Measurements from ENCODE around the gene GCNT1.
"Not testable (repeated sequence)": the region's sequence is repeated elsewhere in the genome, so short reads cannot be mapped to it uniquely, and the experiment has no call there.

GCNT1 gene

GRCh38 chr9:76444322-76444929 lies 14.6 kb upstream of the GCNT1 start:
- DNase-seq: no peak

- DNase-seq: no peak
Observed at GRCh38 chr9:76445976-76446375, 13.0 kb upstream of the GCNT1 start.

- no peak for DNase-seq
Observed at GRCh38 chr9:76448501-76448900, 10.5 kb upstream of the GCNT1 start.

GRCh38 chr9:76451234-76451633 lies 7.7 kb upstream of the GCNT1 start:
- no peak for DNase-seq

GRCh38 chr9:76452839-76453238 lies 6.1 kb upstream of the GCNT1 start:
- no peak for DNase-seq

GRCh38 chr9:76453785-76454184 lies 5.2 kb upstream of the GCNT1 start:
- no peak for DNase-seq

- DNase-seq: no peak
Observed at GRCh38 chr9:76454311-76454710, 4.7 kb upstream of the GCNT1 start.

GRCh38 chr9:76456202-76456926 lies 2.6 kb upstream of the GCNT1 start:
- no peak for DNase-seq

GRCh38 chr9:76459694-76460635 lies 983 bp downstream of the GCNT1 start:
- no peak for DNase-seq

- DNase-seq: no peak
Observed at GRCh38 chr9:76462126-76462525, 3.1 kb downstream of the GCNT1 start.

- no peak for DNase-seq
Observed at GRCh38 chr9:76463211-76463610, 4.2 kb downstream of the GCNT1 start.

- no peak for DNase-seq
Observed at GRCh38 chr9:76464706-76465105, 5.7 kb downstream of the GCNT1 start.

- DNase-seq: no peak
Observed at GRCh38 chr9:76465442-76466298, 6.7 kb downstream of the GCNT1 start.

GRCh38 chr9:76466299-76466605 lies 7.3 kb downstream of the GCNT1 start:
- DNase-seq: no peak

- DNase-seq: no peak
Observed at GRCh38 chr9:76474419-76474818, 15.4 kb downstream of the GCNT1 start.

GRCh38 chr9:76475686-76476085 lies 16.7 kb downstream of the GCNT1 start:
- DNase-seq: no peak

GRCh38 chr9:76477818-76478217 lies 18.8 kb downstream of the GCNT1 start:
- DNase-seq: not testable (repeated sequence)

GRCh38 chr9:76478226-76478625 lies 19.2 kb downstream of the GCNT1 start:
- DNase-seq: no peak

- DNase-seq: not testable (repeated sequence)
Observed at GRCh38 chr9:76479337-76479736, 20.4 kb downstream of the GCNT1 start.

- DNase-seq: no peak
Observed at GRCh38 chr9:76486151-76486550, 27.2 kb downstream of the GCNT1 start.

- no peak for DNase-seq
Observed at GRCh38 chr9:76490249-76490990, 31.4 kb downstream of the GCNT1 start.

GRCh38 chr9:76491056-76491455 lies 32.1 kb downstream of the GCNT1 start:
- not testable (repeated sequence) for DNase-seq

Measured in SW 1271 (cell line).